Skeletal muscle satellite cell (primary cell): ENCODE measurements around the gene FAM43A.

Experiments
- H3K27me3 ChIP-seq: 2 replicates; pipeline ENCODE4 v1.7.0; 2013; ENCODE audit warnings: low read length; ENCODE audit not compliant: control insufficient read depth, insufficient read depth
- H3K36me3 ChIP-seq: 2 replicates; pipeline ENCODE4 v1.7.0; 2013; ENCODE audit warnings: mild to moderate bottlenecking, control low read depth, low read length; ENCODE audit not compliant: insufficient read depth
- H3K4me1 ChIP-seq: 2 replicates; pipeline ENCODE4 v1.7.0; 2013; ENCODE audit warnings: low read length; ENCODE audit not compliant: control insufficient read depth, insufficient read depth
- H3K4me2 ChIP-seq: 2 replicates; pipeline ENCODE4 v1.7.0; 2013; ENCODE audit warnings: mild to moderate bottlenecking, low read length
- H3K4me3 ChIP-seq: 2 replicates; pipeline ENCODE4 v1.7.0; 2013; ENCODE audit warnings: low read length
- H3K9ac ChIP-seq: 2 replicates; pipeline ENCODE4 v1.7.0; 2013; ENCODE audit warnings: mild to moderate bottlenecking, low read depth, low read length, moderate library complexity
- H3K9me3 ChIP-seq: replicated peaks from 2 replicates; pipeline ENCODE4 v1.7.0; 2013; ENCODE audit warnings: mild to moderate bottlenecking, control low read depth, low read length

FAM43A gene

GRCh38 chr3:194688946-194689345, 3.3 kb downstream of the FAM43A start:
- Histone ChIP-seq H3K27me3 (peaks cover 4% of the 10 kb centered on the region), H3K9ac (no peak overlapping the region), H3K4me3 (no peak overlapping the region), H3K9me3 (no peaks in the 10 kb centered on the region), H3K36me3 (no peaks in the 10 kb centered on the region), H3K4me2 (peak overlapping the region; percentile 25), H3K4me1 (peaks cover 25% of the 10 kb centered on the region)

- Histone ChIP-seq H3K4me1 (peaks cover 25% of the 10 kb centered on the region), H3K9me3 (no peaks in the 10 kb centered on the region), H3K9ac (no peak overlapping the region), H3K4me3 (no peak overlapping the region), H3K4me2 (peak overlapping the region; percentile 10), H3K27me3 (peaks cover 7% of the 10 kb centered on the region), H3K36me3 (no peaks in the 10 kb centered on the region)
Measured at GRCh38 chr3:194689493-194689944, 3.8 kb downstream of the FAM43A start.

GRCh38 chr3:194690501-194691372, 5.1 kb downstream of the FAM43A start:
- H3K27me3 ChIP-seq, result peaks cover 19% of the 10 kb centered on the region
- no peak overlapping the region for H3K4me2 ChIP-seq
- no peak overlapping the region for H3K9ac ChIP-seq
- H3K4me3 ChIP-seq, result no peak overlapping the region
- peaks cover 21% of the 10 kb centered on the region for H3K4me1 ChIP-seq
- no peaks in the 10 kb centered on the region for H3K9me3 ChIP-seq
- H3K36me3 ChIP-seq, result no peaks in the 10 kb centered on the region

GRCh38 chr3:194691481-194692283, 6.0 kb downstream of the FAM43A start:
- Histone ChIP-seq H3K4me2 (no peak overlapping the region), H3K9me3 (no peaks in the 10 kb centered on the region), H3K9ac (no peak overlapping the region), H3K4me1 (peaks cover 20% of the 10 kb centered on the region), H3K4me3 (no peak overlapping the region), H3K36me3 (no peaks in the 10 kb centered on the region), H3K27me3 (peaks cover 23% of the 10 kb centered on the region)

DNA sequence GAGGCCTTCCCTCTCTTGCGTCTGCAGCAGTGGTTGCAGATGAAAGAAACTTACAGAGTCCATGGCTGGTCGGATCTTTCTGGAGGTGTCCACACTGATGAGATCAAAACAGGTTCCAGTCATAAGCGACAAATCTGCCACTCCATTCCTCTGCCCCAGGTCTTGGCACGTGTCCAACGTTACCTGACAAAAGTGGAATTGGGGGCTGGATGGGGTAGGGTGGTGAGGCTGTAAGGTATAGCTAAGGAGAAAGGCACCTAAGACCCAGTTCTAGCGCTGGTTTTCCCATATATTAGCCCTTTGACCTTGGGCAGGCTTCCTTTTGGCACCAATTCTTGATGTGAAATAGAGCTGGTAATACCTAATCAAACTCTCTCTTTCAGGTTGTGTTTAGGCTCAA, 11.0 kb downstream of the FAM43A start:
- peaks cover 54% of the 10 kb centered on the region for H3K27me3 ChIP-seq
- no peaks in the 10 kb centered on the region for H3K4me1 ChIP-seq
- no peak overlapping the region for H3K4me2 ChIP-seq

GRCh38 chr3:194702545-194702944, 16.9 kb downstream of the FAM43A start:
- Histone ChIP-seq H3K4me2 (no peak overlapping the region), H3K36me3 (no peaks in the 10 kb centered on the region), H3K27me3 (peaks cover 63% of the 10 kb centered on the region), H3K9ac (no peak overlapping the region), H3K4me3 (no peak overlapping the region), H3K4me1 (no peaks in the 10 kb centered on the region), H3K9me3 (no peaks in the 10 kb centered on the region)

More for the DNA sequence above, 11.0 kb downstream of the FAM43A start:
- no peaks in the 10 kb centered on the region for H3K9me3 ChIP-seq
- H3K36me3 ChIP-seq, result no peaks in the 10 kb centered on the region
- H3K9ac ChIP-seq, result no peak overlapping the region
- no peak overlapping the region for H3K4me3 ChIP-seq

- H3K9ac ChIP-seq, result no peak overlapping the region
- no peaks in the 10 kb centered on the region for H3K4me1 ChIP-seq
- no peaks in the 10 kb centered on the region for H3K36me3 ChIP-seq
- H3K4me2 ChIP-seq, result no peak overlapping the region
- H3K27me3 ChIP-seq, result peaks cover 57% of the 10 kb centered on the region
- H3K9me3 ChIP-seq, result no peaks in the 10 kb centered on the region
- no peak overlapping the region for H3K4me3 ChIP-seq
Measured at GRCh38 chr3:194705227-194705626, 19.5 kb downstream of the FAM43A start.

- Histone ChIP-seq H3K9ac (no peak overlapping the region), H3K27me3 (peaks cover 56% of the 10 kb centered on the region), H3K4me3 (no peak overlapping the region)
Measured at GRCh38 chr3:194705761-194706160, 20.1 kb downstream of the FAM43A start.

DNA sequence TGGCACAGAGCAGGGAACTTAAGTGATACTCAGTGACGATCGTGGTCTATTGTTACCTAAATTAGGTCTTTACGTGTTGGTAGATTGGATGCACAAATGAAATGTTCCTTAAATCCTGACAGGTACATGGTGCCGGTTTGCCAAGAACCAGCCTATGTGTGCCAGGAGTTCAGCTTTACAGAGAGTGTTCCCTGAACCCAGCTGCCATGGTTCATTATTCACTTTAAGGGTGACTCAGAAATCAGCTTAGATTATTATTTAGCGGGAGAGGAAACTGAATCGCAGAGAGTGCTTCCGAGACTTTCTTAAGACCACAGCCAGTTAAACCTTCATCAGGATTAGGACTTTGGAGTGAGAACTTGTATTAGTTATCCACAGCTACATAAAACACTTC, 21.5 kb downstream of the FAM43A start:
- no peak overlapping the region for H3K4me2 ChIP-seq
- no peaks in the 10 kb centered on the region for H3K36me3 ChIP-seq
- no peak overlapping the region for H3K4me3 ChIP-seq
- H3K9ac ChIP-seq, result no peak overlapping the region
- H3K27me3 ChIP-seq, result peaks cover 48% of the 10 kb centered on the region
- no peaks in the 10 kb centered on the region for H3K9me3 ChIP-seq
- H3K4me1 ChIP-seq, result no peaks in the 10 kb centered on the region

More at GRCh38 chr3:194705761-194706160, 20.1 kb downstream of the FAM43A start:
- no peak overlapping the region for H3K4me2 ChIP-seq
- H3K4me1 ChIP-seq, result no peaks in the 10 kb centered on the region
- no peaks in the 10 kb centered on the region for H3K36me3 ChIP-seq
- H3K9me3 ChIP-seq, result no peaks in the 10 kb centered on the region

DNA sequence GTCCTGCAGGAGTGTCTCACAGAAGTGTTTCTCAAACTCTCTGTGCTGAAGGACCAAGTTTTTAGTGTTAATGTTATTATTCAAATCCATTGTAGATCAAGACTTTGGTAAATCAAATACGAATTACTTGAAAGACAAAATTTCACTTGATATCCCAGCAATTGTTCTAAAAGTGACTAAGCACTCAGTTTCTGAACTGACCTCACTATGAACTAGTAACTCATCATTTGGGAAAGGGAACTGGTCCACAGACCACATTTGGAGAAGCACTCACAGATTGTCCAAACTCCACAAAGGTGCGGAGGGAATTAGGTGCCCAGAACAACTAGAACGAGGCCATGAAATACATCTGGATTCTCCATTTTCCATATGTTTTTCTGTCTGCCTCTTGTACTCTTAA, 25.6 kb downstream of the FAM43A start:
- Histone ChIP-seq H3K9me3 (no peaks in the 10 kb centered on the region), H3K4me3 (no peak overlapping the region), H3K9ac (no peak overlapping the region), H3K27me3 (peaks cover 26% of the 10 kb centered on the region), H3K36me3 (no peaks in the 10 kb centered on the region), H3K4me1 (no peaks in the 10 kb centered on the region), H3K4me2 (no peak overlapping the region)

DNA sequence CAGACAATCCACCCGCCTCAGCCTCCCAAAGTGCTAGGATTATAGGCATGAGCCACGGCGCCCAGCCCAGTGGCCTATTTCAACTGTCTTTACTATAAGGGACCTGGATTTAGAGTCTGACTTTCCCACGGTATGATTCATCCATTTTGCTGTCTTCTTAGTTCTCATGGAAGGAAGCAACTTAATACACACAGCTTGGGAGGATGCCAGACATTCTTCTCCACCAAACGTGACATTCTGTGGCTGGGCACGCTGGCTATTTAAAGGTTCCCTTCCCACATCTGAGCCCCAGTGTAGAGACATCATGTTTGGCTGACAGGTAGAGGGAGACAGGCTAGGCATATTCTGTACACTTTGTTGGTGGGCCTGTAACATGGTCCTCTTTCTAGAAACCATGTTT, 26.2 kb downstream of the FAM43A start:
- no peaks in the 10 kb centered on the region for H3K9me3 ChIP-seq
- H3K36me3 ChIP-seq, result no peaks in the 10 kb centered on the region
- peaks cover 26% of the 10 kb centered on the region for H3K27me3 ChIP-seq
- no peaks in the 10 kb centered on the region for H3K4me1 ChIP-seq
- no peak overlapping the region for H3K4me2 ChIP-seq
- no peak overlapping the region for H3K9ac ChIP-seq
- H3K4me3 ChIP-seq, result no peak overlapping the region
